ENCODE data around the gene NLK. TPM values are rescaled to one million over a fixed set of nuclear protein-coding genes. Genes with fewer than 3 reads are reported as not detected.

Gene NLK
- total RNA-seq, 1 experiment from 2014 or later, result 12.8 TPM

- BruUV-seq (replicated peaks), result no TSS peak
- Histone ChIP-seq H2AFZ (ENCODE audit: low read depth, low read length, poor library complexity, severe bottlenecking) (no peak overlapping the region), H3K4me2 (ENCODE audit: low read length) (no peak overlapping the region), H4K20me1 (ENCODE audit: insufficient read depth) (no peaks in the 10 kb centered on the region), H3K4me3 (replicated peaks in 1 of 2; ENCODE audit: low read depth in 1 of 2, low read length in 2 of 2) (no peak overlapping the region), H3K79me2 (ENCODE audit: insufficient read depth, low read length) (no peaks in the 10 kb centered on the region), H3K9me2 (ENCODE audit: insufficient read depth) (no peaks in the 10 kb centered on the region), H3K4me1 (ENCODE audit: control insufficient read depth in 1 of 2, insufficient read depth in 2 of 2, low read length in 2 of 2) (no peaks in the 10 kb centered on the region), H3K27me3 (ENCODE audit: insufficient read depth, low read length) (no peaks in the 10 kb centered on the region), H3K9me3 (ENCODE audit: control insufficient read depth in 1 of 2, insufficient read depth in 1 of 2, low read depth in 1 of 2, low read length in 2 of 2) (no peaks in the 10 kb centered on the region), H3K27ac (ENCODE audit: low read depth, low read length) (no peak overlapping the region), H3K36me3 (ENCODE audit: control insufficient read depth in 1 of 2, insufficient read depth in 2 of 2, low read length in 2 of 2) (no peaks in the 10 kb centered on the region; a peak in 1 of 4 replicates), H3K9ac (ENCODE audit: low read length) (no peak overlapping the region)
- ATAC-seq (no peak), DNase-seq (ENCODE audit: low read depth, low spot score) (no peak)
- intact Hi-C loops (cut with micrococcal nuclease), result no loop called here
- ChIA-PET CTCF (no interaction called here), POLR2A (no interaction called here), RAD21 (ENCODE audit: low non-redundant PET in 1 of 2, low total read pairs in 2 of 2, uncharacterized antibody in 2 of 2, unreplicated experiment in 2 of 2) (no interaction called here)
- TF ChIP-seq CBX3 (IDR thresholded peaks at IDR 0.05; ENCODE audit: low read depth), result no peak
- TF ChIP-seq YY1 (IDR thresholded peaks at IDR 0.05; ENCODE audit: extremely low read depth, insufficient replicate concordance, low read depth, low read length), result no peak
- TF ChIP-seq SRF (IDR thresholded peaks at IDR 0.05; ENCODE audit: low read depth), result no peak
- no peak for TF ChIP-seq SP1 (IDR thresholded peaks at IDR 0.05; ENCODE audit: low read depth)
- no peak for TF ChIP-seq EGR1 (IDR thresholded peaks at IDR 0.05; ENCODE audit: low read depth)
- TF ChIP-seq, protein P1, sequence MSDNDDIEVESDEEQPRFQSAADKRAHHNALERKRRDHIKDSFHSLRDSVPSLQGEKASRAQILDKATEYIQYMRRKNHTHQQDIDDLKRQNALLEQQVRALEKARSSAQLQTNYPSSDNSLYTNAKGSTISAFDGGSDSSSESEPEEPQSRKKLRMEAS (IDR thresholded peaks at IDR 0.05), result no peak
- no peak for TF ChIP-seq TCF7L2 (IDR thresholded peaks at IDR 0.05; ENCODE audit: borderline replicate concordance, extremely low read depth, insufficient read depth, insufficient read length)
- TF ChIP-seq, protein P2, sequence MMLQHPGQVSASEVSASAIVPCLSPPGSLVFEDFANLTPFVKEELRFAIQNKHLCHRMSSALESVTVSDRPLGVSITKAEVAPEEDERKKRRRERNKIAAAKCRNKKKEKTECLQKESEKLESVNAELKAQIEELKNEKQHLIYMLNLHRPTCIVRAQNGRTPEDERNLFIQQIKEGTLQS (IDR thresholded peaks at IDR 0.05), result no peak
- TF ChIP-seq POLR2A (IDR thresholded peaks at IDR 0.05; ENCODE audit: borderline replicate concordance, extremely low read depth, insufficient read depth, insufficient read length), result no peak
- TF ChIP-seq, protein P3, sequence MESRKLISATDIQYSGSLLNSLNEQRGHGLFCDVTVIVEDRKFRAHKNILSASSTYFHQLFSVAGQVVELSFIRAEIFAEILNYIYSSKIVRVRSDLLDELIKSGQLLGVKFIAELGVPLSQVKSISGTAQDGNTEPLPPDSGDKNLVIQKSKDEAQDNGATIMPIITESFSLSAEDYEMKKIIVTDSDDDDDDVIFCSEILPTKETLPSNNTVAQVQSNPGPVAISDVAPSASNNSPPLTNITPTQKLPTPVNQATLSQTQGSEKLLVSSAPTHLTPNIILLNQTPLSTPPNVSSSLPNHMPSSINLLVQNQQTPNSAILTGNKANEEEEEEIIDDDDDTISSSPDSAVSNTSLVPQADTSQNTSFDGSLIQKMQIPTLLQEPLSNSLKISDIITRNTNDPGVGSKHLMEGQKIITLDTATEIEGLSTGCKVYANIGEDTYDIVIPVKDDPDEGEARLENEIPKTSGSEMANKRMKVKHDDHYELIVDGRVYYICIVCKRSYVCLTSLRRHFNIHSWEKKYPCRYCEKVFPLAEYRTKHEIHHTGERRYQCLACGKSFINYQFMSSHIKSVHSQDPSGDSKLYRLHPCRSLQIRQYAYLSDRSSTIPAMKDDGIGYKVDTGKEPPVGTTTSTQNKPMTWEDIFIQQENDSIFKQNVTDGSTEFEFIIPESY (IDR thresholded peaks at IDR 0.05; ENCODE audit: extremely low read depth, insufficient replicate concordance, low read length), result no peak
These were observed 127.3 kb downstream of the NLK start for GRCh38 chr17:28169621-28170349.

Measured in HCT116 (cell line).